NCI-H2171 (cell line): ENCODE results near the gene DRAM1.
"Not testable (repeated sequence)": the region's sequence is repeated elsewhere in the genome, so short reads cannot be mapped to it uniquely, and the experiment has no call there.

ENCODE experiments used
- DNase-seq: peaks from one replicate; lab custom pipeline; 2025; lab: John Stamatoyannopoulos, UW

The DRAM1 gene

DNA sequence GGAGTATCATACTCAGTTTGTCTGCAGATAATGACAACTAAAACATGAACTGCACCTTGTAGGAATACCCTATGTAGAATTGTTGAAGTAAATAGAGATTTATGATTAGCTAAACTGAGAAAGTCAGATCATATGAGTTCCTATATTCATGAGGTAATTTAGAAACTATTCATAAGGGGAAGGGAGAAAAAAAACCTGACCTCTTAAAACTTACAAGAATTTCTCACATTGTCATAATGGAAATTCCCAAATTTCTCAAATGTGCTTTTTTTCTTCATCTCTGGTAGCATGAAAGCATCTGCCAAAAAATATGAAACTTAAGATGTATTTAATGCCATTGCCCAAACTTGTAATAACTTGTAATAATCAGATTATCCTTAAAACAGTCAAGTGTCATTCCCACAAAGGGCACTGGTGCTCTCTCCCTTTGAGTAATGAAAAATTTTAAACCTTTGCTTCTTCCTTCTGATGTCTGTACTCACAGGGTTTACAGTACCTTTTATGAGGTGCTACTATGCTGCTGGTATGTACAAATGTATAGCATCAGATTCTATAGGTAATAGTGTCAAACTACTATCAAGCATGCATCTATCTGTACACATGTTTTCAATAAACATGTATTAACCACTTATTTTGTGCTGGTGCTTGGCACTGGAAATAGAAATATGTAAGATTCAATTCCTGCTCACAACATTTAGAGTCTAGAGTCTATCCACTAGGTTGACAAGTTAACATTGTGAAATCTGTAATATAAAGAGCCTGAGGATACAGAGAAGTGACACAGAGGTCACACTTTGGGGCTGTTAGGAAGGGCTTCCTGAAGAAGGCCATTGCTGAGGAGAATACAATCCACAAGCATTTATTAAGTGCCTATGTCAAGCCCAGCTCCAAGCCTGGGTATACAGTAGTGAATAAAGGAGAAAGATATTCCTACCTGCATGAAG is 17.4 kb upstream of the DRAM1 start:
- no peak for DNase-seq

DNA sequence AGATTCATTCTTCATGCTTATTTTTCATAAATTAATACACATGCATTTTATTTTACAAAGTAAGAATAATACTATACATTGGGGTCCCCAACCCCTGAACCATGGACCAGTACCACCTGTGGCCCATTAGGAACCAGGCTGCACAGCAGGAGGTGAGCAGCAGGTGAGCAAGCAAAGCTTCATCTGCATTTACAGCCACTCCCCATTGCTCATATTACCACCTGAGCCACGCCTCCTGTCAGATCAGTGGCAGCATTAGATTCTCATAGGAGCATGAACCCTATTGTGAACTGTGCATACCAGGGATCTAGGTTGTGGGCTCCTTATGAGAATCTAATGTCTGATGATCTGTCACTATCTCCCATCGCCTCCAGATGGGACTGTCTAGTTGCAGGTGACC is 15.7 kb upstream of the DRAM1 start:
- DNase-seq, result not testable (repeated sequence)

DNA sequence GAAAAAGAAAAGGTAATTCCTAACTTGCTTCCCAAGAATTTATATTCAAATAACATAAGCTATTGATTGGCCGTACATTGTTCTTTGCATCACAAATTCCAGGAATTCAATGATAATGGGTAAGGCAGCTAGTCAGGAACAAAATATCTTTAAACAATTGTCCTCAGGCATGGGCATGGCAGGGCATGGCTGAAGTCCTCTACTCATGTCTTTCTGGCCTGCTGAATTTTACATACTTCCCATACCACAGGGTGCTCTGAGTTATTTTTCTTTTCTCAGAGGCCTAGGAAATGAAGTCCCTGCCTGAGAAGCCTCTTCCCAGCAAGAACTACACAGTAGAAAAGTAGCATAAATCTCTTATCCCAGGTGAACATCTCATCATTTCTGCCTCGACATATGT is 15.1 kb upstream of the DRAM1 start:
- no peak for DNase-seq

DNA sequence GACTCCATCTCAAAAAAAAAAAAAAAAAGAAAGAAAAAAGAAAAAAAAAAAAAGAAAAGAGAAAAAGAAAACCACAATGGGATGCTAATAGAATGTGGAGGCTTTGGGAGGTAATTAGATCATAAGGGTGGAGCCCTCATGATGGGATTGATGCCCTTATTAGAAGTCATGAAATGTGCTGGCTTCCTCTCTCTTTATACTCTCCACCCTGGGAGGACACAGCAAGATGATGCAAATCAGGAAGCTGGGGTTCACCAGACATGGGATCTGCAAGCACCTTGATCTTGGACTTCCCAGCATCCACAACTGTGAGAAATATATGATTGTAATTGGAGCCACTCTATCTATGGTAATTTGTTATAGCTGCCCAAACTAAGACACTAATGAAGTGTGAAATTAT is 13.4 kb upstream of the DRAM1 start:
- DNase-seq, result no peak

DNA sequence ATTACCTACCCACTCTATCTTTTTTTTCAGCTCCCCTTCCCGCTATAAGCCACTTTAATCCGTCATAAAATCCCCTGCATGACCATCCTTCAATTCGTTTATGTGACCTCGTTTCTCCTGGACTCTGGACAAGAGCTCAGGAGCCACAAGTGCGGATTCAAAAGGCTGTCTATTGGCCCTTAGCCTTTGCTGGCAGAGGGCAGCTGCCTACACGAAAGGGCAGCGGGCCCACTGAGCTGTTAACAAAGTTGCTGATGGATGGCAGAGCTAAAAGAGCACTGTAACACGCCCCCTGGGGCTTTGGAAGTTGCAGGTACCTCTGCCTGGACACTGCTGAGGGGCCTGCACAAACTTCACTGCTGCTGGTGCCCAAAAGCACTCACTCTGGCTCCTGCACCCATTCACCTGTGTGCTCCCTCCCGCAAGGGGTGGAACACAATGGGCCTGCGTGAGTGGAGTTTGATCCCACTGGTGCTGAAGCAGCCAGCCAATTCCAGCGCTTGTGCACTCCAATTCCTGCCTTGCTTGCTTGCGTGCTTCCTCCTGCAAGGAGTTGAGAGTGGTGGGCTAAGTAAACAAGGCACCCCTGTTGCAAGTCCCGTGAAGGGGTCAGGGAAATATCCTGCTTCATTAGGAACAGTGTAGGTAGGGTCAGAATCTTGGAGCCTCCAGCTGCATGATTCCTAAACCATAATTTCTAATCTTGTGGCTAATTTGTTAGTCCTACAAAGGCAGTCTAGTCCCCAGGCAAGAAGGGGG is 10.6 kb upstream of the DRAM1 start:
- DNase-seq, result no peak

DNA sequence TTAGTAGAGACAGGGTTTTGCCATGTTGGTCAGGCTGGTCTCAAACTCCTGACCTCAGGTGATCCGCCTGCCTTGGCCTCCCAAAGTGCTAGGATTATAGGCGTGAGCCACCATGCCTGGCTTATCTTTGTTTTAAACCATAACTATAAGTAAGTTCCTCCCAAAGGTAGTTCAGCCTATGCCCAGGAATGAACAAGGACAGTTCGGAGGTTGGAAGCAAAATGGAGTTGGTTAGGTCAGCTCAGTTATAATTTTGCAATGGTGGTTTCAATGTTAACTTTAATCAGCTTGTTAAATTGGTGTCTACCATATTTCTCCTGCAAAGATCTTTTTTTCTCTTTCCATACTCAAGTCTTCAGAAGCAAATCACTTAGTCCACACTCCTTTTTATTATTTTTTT is 9.8 kb upstream of the DRAM1 start:
- DNase-seq, result not testable (repeated sequence)

DNA sequence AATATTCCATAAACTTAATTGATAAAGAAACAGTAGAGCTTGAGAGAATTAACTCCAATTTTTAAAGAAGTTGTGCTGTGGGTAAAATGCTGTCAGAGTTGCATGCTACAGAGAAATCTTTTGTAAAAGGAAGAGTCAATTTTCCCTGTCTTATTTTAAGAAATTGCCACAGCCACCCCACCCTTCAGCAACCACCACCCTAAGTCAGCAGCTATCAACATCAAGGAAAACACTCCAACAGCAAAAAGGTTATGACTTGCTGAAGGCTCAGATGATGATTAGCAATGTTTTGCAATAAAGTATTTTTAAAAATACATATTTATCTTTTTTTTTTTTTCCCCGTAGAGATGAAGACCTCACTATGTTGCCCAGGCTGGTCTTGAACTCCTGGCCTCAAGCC is 6.5 kb upstream of the DRAM1 start:
- no peak for DNase-seq

DNA sequence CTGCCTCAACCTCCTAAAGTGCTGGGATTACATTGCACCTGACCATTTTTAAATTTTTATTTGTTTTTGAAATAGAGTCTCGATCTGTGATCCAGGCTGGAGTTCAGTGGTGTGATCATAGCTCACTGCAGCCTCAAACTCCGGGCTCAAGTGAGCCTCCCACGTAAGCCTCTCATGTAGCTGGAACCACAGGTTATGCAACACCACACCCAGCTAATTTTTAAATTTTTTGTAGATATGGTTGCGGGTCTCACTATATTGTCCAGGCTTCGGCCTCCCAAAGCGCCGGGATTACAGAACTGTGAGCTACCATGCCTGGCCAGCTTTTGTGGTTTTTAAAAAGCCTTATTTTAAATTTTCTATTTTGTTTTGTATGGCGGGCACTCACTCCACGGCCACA is 2.2 kb upstream of the DRAM1 start:
- no peak for DNase-seq

DNA sequence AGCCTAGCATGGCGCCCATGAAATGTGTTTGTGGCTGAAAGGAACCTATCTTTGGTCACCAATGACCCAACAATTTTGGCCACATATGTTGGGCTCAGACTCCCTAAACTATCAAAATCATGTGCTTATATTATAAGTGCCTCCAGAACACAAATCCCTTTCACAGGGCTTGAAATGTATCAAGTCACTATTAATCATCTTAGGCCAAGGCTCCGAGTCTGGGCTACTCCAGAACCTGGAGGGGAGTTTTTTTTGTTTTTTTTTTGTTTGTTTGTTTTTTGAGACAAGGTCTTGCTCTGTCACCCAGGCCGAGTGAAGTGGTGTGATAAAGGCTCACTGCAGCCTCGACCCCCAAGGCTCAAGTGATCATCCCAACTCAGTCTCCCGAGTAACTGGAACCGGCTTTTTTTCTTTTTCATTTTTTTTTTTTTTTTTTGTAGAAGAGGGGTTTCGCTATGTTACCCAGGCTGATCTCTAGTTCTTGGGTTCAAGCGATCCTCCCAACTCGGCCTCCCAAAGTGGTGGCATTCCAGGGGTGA is 989 bp upstream of the DRAM1 start:
- no peak for DNase-seq

DNA sequence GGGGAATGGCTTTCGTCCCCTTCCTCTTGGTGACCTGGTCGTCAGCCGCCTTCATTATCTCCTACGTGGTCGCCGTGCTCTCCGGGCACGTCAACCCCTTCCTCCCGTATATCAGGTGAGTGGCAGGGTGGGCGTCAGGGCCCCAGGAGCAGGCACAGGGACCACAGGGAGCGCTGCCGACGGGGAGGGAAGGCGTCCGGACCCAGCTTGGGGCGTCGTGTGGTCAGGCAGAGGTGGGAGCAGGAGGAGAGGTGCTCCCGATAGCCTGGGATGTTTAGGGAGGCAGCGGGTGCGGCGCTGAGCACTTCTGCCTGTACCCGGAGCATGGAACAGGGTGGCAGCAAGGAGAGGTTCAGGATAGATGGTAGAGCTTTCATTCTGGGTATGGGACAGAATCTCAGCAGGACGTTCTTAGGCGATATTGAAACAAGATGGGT is 444 bp downstream of the DRAM1 start:
- DNase-seq, result no peak

DNA sequence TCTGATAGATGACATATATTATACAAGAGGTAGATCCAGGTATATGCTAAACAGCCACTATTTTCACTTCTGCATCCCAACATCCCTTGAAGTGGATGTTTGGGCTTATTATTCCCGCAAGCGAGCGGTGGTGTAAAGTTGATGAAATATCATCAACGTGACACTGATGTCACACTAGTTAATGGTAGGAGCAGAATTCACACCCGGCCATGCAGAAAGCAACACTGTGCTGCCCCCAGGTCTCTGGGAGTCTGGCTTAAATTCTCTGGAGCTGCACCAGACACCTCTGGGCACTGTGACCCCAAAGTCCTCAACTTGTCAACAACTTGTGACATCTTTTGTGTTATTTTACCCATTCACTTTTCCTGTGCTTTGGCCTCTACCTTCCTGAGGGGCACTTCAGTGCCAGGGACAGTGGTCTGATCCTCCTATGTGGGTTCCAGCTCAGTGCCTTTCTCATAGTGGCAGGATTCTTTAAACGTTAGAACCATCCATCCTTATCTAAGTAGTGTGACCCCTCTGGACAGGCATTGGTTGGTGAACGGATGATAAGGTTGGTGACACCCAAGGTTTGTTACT is 952 bp downstream of the DRAM1 start:
- DNase-seq, result no peak

DNA sequence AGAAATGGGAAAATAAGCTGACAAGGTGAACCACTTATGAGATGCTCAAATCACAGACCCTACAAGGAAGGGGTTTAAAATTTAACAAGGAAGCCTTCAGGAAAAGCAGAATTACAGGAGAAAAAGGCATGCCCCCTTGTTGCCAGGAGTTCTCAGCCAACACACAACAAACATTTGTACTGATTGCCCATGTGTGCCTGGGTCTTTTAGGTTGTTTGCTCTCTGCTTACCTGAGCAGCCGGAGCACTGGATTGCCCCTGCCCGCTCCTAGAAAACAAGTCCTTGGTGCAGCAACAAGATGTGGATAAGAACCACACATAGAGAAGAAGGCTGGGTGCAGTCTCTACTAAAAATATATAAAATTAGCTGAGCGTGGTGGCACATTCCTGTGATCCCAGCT is 3.4 kb downstream of the DRAM1 start:
- no peak for DNase-seq

DNA sequence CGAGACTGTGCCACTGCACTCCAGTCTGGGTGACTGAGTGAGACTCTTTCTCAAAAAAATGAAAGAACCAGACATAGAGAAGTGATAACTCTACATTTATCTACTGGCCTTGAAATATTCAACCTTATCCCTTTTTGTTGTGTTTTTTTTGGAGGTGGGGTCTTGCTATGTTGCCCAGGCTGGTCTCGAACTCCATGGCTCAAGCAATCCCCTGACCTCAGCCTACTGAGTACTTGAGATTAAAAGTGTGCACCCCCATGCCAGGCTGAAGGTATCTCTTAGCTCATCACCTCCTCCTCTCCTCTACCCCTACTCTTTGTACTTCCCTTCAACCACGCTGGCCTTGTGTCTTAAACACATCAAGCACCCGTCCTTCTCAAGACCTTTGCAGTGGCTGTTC is 3.8 kb downstream of the DRAM1 start:
- DNase-seq, result no peak

DNA sequence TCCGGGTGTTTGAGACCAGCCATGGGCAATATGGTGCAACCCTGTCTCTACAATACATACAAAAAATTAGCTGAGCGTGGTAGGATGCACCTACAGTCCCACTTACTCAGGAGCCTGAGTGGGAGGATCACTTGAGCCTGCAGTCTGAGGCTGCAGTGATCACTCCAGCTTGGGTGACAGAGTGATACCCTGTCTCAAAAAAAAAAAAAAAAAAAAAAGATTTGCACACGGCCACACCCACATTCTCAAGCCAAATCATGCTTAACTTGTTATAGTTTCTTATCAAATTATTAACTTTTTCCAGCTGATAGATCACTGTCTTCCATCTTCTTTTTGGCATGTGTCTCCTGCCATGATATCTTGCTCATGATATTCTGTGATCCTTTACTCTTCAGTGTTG is 6.8 kb downstream of the DRAM1 start:
- no peak for DNase-seq

DNA sequence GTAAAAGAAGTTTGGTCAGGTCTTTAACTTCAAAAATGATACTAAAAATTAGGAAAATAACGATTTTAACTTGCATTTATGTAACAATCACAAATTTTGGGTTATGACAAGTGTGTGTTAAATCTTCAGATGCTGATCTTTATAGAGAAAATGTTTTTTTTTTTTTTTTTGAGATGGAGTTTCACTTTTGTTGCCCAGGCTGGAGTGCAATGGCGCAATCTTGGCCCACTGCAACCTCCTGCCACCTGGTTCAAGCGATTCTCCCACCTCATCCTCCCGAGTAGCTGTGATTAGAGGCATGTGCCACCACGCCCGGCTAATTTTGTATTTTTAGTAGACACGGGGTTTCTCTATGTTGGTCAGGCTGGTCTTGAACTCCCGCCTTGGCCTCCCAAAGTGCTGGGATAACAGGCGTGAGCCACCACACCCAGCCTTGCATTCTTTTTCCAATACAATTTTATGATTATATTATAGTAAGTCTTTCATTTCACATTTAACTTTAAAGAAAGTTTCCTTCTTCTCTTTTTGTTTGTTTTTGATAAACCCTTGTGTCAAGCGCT is 7.5 kb downstream of the DRAM1 start:
- DNase-seq, result not testable (repeated sequence)

DNA sequence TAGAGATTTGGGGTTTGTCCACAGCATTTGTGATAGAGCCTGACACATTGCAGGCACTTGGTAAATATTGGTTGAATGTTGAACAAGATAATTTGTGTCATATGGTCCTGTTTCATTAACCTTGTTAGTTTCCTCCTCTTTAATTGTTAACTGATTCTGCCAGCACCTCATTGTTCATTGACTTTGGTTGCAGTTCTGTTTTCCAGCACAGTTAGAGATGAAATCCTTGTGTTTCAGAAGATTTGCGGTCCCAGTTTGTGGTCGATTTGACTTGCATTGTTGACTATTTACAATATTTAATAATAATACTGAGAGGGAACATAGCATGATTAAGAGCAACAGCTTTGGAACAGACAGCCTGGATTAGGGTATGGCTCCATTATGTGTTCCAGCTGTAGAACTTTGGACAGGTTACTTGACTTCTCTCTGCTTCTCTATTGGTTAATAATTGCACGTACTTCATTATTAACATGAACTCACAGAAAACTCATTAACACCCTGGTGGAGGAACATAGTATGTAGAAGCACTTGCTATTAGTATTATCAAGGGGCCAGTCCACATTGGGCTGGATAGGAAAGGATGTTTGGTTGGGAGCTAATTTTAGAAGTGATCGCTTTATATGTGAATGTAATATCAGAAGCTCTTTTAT is 8.7 kb downstream of the DRAM1 start:
- no peak for DNase-seq

DNA sequence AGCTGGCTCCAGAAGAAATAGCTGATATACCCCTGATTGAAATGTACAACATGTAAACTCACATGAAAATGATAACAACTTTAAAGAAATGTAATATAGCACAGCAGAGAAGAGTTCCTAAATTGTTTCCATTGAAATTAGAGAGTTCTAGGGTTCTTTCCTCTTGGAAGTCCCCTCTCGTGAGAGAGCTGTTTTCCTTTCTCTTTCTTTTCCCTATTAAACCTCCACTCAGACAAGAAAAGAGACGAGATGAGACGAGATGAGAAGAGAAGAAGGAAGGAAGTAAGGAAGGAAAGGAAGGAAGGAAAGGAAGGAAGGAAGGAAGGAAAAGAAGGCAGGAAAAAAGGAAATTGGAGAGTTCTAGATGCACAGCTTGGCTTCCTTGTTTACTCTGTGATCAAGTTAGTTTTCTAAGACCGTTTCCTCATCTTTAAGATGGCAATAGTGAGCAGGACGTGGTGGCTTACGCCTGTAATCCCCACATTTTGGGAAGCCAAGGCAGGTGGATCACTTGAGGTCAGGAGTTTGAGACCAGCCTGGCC is 11.9 kb downstream of the DRAM1 start:
- no peak for DNase-seq

DNA sequence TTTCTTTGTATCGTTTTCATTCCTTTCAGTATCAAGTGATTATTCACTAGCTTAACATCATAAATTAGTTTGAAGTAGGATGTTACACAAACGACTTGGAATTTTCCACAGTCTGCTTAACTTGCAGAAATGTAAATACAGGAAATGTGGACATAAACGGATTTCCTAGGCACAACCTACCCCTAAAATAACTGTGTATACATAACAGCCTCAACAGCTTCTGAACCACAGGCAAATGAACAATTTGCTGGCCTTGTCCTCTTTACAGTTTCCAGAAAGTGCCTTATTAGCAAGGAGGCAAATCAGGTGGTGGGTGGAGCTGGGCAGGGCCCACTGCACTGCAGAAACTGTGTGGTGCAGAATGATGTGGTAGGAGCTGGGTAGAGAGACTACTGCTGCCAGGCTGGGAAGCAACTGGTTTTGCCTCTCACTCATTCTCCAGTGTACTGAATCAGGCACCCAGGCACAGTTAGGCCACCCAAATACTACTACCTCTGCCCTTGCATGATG is 14.1 kb downstream of the DRAM1 start:
- DNase-seq, result no peak

DNA sequence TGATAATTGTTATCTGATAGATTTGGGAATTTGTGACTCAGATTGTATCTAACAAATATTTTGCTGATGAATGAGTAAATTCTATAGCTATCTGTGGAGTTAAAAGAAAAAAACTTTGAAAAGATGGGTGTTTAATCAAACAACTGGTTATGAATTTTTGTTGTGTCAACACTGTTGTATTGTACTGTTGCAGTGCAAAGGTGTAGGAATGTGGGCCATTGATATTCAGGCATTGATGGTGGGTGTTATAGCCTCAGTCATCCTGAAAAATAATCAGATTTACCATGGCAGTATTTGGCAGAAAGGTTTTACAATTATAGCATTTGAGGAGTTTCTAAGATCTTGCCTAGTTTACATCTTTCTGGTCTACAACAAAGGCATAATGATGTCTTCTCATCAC is 15.4 kb downstream of the DRAM1 start:
- no peak for DNase-seq

DNA sequence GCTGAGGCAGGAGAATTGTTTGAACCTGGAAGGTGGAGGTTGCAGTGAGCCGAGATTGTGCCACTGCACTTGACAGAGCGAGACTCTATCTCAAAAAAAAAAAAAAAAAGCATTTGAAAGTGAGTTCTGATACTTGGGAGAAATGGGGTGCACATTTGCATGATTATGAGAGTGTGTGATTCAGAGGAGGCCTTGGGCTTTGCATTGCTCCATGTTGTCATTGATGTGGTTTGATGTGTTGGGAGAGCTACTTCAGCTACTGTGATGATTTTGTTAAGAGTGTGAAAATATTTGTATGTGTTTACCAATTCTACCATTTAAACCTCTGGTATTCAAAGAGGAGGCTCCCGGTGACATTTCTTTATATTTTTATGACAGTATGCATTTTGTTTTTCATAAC is 24.4 kb downstream of the DRAM1 start:
- DNase-seq, result no peak

DNA sequence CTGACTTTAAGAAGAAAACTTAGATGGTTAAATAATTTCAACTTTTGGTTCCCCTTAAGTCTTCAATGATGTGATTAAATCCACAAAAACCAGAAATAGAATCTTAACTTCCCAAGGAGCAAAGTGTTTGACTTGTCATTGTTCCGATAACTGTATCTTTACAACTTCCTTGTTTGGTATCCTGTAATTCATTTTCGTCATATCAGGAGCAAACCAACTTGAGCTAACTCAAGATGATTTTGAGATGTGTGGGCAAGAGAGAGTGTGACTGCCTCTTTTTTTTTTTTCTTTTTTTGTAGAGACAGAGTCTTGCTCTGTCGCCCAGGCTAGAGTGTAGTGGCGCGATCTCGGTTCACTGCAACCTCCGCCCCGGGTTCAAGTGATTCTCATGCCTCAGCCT is 25.3 kb downstream of the DRAM1 start:
- no peak for DNase-seq
